GM18907 (cell line): Measurements from ENCODE around the gene EXOC4.

ENCODE experiments used
- ATAC-seq: cut with Tn5 transposase; IDR thresholded peaks from one replicate; pipeline ENCODE4 v1.9.1; 2021; ENCODE audit warnings: mild to moderate bottlenecking, moderate library complexity; ENCODE audit not compliant: unreplicated experiment

Gene EXOC4

GRCh38 chr7:133481676-133482075, 228.8 kb downstream of the EXOC4 start:
- ATAC-seq = no peak

DNA sequence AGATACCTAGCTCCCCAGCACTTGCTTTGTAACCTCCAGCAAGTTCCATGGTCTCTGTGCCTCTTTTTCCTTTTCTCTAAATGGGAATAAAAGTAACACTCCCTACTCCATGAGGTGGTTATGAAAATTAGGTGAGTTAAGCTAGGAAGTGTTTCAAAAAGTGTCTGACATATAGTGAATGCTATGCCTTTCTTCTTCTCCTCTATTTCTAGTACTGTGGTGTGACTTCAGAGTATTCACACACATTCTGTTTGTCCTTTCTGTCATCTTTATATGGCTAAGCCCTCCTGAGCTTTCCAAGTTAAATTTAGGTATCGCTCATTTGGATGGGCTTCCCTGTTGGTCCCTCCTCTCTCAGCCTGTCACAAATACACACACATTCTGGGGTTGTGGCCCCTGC, 229.7 kb downstream of the EXOC4 start:
- no peak for ATAC-seq

DNA sequence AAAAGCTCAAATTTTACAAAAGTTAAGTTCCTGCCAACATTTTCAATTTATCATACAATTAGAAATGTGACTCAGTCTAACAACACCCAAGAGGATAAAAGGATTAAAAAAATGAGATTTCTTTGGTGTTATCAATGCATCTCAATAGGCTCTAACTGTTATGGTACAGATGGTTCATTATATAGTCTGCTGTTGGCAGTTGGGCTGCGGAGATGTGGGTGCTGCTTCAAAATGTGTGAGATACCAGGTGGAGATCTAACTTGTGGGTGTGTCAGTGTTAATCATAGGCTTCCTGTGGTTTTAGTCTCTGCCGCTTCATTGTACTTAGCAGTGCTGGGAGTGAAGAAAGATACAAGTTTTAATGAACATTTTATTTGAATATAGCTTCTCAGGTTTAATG, 231.2 kb downstream of the EXOC4 start:
- ATAC-seq = no peak

- ATAC-seq = no peak
Measured at GRCh38 chr7:133489906-133490305, 237.0 kb downstream of the EXOC4 start.

GRCh38 chr7:133491201-133491691, 238.4 kb downstream of the EXOC4 start:
- no peak for ATAC-seq

DNA sequence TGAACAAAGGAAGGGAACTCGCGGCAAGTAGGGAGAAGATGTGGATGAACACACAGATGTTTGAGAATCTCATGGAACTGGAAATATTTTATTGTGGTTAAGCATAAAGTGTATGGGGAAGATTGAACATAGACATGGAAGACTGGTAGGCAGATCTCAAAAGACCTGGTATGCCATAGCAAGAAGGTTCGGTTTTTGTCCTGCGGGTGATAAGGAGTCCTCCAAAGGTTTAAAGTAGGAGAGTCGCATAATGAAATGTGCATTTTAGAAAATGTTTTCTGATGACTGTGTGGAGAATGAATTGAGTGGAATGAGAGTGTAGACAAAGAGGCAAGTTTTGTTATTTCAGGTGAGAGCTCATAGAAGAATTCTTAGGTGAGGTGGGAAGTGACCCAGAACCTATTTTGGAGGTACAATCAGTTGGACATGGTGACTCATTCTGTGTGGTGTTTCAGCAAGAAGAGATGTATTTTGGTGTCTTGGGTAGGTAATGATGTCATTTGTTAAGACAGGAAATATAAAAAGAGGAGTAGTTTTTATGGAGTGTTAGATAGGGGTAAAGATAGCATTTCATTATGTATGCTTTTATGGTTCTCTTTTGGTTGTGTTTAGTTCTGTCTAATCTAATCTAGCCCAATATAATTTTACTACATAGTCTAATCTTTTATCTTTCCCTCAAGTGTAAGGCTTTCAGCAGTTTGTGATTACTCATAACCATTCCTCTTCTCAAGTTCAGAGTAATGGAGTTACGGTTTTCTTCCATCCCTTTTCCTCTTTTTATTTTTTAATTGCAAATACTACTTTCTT, 239.2 kb downstream of the EXOC4 start:
- ATAC-seq = no peak

GRCh38 chr7:133497061-133497460, 244.2 kb downstream of the EXOC4 start:
- ATAC-seq = no peak

GRCh38 chr7:133501771-133502170, 248.9 kb downstream of the EXOC4 start:
- ATAC-seq = no peak

DNA sequence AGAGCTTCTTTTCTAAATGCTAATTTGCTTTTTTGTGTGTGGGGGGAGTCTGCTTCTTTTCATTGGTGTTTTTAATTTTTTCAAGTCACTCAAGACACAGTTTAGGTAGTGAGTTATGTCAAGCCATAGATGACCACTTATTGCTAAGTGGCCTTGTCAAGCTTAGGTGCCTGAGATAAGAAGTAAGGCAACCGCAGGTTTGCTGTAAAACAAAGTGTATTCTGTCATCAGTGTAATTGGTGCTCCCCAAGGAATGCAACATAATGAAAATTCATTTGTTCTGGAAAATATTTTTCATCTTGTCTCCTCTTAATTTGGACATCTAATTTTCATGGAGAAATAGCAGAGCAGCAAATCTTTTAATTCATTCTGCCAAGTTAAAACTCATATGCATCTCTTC, 249.6 kb downstream of the EXOC4 start:
- no peak for ATAC-seq

- ATAC-seq = no peak
Measured at GRCh38 chr7:133502972-133503371, 250.1 kb downstream of the EXOC4 start.

GRCh38 chr7:133504825-133505224, 251.9 kb downstream of the EXOC4 start:
- ATAC-seq = no peak

GRCh38 chr7:133509822-133510221, 256.9 kb downstream of the EXOC4 start:
- no peak for ATAC-seq

- no peak for ATAC-seq
Measured at GRCh38 chr7:133510326-133511055, 257.6 kb downstream of the EXOC4 start.

- ATAC-seq = no peak
Measured at GRCh38 chr7:133511252-133511651, 258.4 kb downstream of the EXOC4 start.

GRCh38 chr7:133511708-133512107, 258.8 kb downstream of the EXOC4 start:
- ATAC-seq = no peak

- ATAC-seq = no peak
Measured at GRCh38 chr7:133512560-133512959, 259.7 kb downstream of the EXOC4 start.

DNA sequence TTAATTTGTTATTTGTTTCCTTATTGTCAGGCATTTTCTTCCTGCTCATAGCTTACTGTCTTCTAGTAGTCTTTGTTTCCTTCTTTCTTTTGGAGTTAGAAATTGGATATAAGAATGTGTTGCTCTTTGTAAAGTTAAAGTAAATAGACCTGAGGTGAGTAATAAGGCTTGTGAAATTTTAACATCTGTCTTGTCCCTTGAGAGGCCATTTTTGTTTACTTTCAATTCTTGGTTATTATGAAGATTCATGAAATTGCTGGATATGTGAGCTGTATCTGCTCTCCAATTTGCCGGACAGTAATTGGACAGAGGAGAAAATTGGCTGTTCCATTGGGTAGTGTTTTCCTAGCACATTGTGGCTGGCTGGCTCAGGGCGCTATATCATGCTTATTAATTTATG, 260.7 kb downstream of the EXOC4 start:
- no peak for ATAC-seq

- no peak for ATAC-seq
Measured at GRCh38 chr7:133514551-133514950, 261.7 kb downstream of the EXOC4 start.

- ATAC-seq = no peak
Measured at GRCh38 chr7:133517766-133518165, 264.9 kb downstream of the EXOC4 start.

GRCh38 chr7:133518718-133519117, 265.8 kb downstream of the EXOC4 start:
- ATAC-seq = no peak

GRCh38 chr7:133520248-133520647, 267.4 kb downstream of the EXOC4 start:
- ATAC-seq = no peak

DNA sequence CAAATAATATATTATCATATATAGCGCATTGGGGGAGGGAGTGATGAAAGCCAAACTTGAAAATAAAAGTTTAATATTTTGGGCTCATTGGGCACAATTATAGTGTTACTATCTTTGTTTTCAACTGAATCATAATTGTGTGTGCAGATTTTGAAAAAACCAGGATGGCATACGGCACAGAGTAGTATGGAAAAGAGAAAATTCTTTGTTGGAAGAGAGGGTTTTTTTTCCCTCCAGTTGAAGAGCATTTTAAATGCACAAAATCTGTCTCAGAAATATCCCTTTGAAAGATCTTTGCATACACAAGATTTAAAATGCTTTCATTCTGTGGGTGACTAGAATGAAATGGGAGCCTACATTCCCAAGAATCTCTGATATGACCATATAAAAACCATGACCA, 269.6 kb downstream of the EXOC4 start:
- no peak for ATAC-seq
